DLD1 (cell line): ENCODE results near the gene STC2.

Experiments
- in situ Hi-C: cut with HindIII; loops from 2 replicates; pipeline ENCODE4 v1.10.0; 2017; ENCODE audit warnings: low sequenced_read_pairs

STC2 gene

GRCh38 chr5:173329491-173330337 lies 1.5 kb upstream of the STC2 start:
- in situ Hi-C loops = no loop called here

GRCh38 chr5:173328844-173329490 lies 753 bp upstream of the STC2 start:
- in situ Hi-C loops = no loop called here

- in situ Hi-C loops = no loop called here
These were observed 898 bp downstream of the STC2 start for GRCh38 chr5:173327084-173327947.

GRCh38 chr5:173326501-173326960 lies 1.7 kb downstream of the STC2 start:
- in situ Hi-C loops = no loop called here

GRCh38 chr5:173325091-173325698 lies 3.0 kb downstream of the STC2 start:
- in situ Hi-C loops = no loop called here

- in situ Hi-C loops = no loop called here
These were observed 3.9 kb downstream of the STC2 start for GRCh38 chr5:173324115-173325001.

- in situ Hi-C loops = no loop called here
These were observed 4.5 kb downstream of the STC2 start for GRCh38 chr5:173323799-173324114.

GRCh38 chr5:173323106-173323798 lies 5.0 kb downstream of the STC2 start:
- in situ Hi-C loops = no loop called here

GRCh38 chr5:173321886-173322285 lies 6.3 kb downstream of the STC2 start:
- in situ Hi-C loops = no loop called here

- in situ Hi-C loops = no loop called here
These were observed 8.0 kb downstream of the STC2 start for GRCh38 chr5:173320259-173320658.

GRCh38 chr5:173319646-173320045 lies 8.6 kb downstream of the STC2 start:
- in situ Hi-C loops = no loop called here

- in situ Hi-C loops = no loop called here
These were observed 9.2 kb downstream of the STC2 start for GRCh38 chr5:173318881-173319620.

- in situ Hi-C loops = no loop called here
These were observed 9.9 kb downstream of the STC2 start for GRCh38 chr5:173318330-173318729.

GRCh38 chr5:173317852-173318251 lies 10.4 kb downstream of the STC2 start:
- in situ Hi-C loops = no loop called here

GRCh38 chr5:173317091-173317730 lies 11.0 kb downstream of the STC2 start:
- in situ Hi-C loops = no loop called here

GRCh38 chr5:173316339-173317020 lies 11.7 kb downstream of the STC2 start:
- in situ Hi-C loops = no loop called here

- in situ Hi-C loops = no loop called here
These were observed 12.5 kb downstream of the STC2 start for GRCh38 chr5:173315495-173316338.
